SKM-1 treated with dmso at 0.1 percent for 144 hours (cell line): ENCODE data around the gene ABCC10.

Experiments used
- DNase-seq: peaks from one replicate; lab custom pipeline; 2025; ENCODE audit not compliant: unreplicated experiment; lab: John Stamatoyannopoulos, UW

ABCC10 gene

GRCh38 chr6:43468748-43469681, 41.7 kb downstream of the ABCC10 start:
- DNase-seq: no peak

- no peak for DNase-seq
Measured at GRCh38 chr6:43469947-43470346, 42.6 kb downstream of the ABCC10 start.

- DNase-seq: no peak
Measured at GRCh38 chr6:43471399-43471798, 44.1 kb downstream of the ABCC10 start.

- no peak for DNase-seq
Measured at GRCh38 chr6:43472515-43472914, 45.2 kb downstream of the ABCC10 start.

GRCh38 chr6:43475516-43475915, 48.2 kb downstream of the ABCC10 start:
- DNase-seq: no peak

GRCh38 chr6:43476746-43477145, 49.4 kb downstream of the ABCC10 start:
- no peak for DNase-seq

- DNase-seq: peak; percentile 73
Measured at GRCh38 chr6:43477235-43478007, 50.1 kb downstream of the ABCC10 start, which contains the start of gene TJAP1. Gene TJAP1, plus strand, starts transcription at chr6:43477570. Its CDS starts 21,432 bp downstream, at chr6:43499002.

GRCh38 chr6:43478008-43478372, 50.6 kb downstream of the ABCC10 start:
- no peak for DNase-seq

- DNase-seq: no peak
Measured at GRCh38 chr6:43481075-43481474, 53.7 kb downstream of the ABCC10 start.

- no peak for DNase-seq
Measured at GRCh38 chr6:43481591-43482236, 54.4 kb downstream of the ABCC10 start.

- no peak for DNase-seq
Measured at GRCh38 chr6:43488667-43489276, 61.4 kb downstream of the ABCC10 start.

- DNase-seq: no peak
Measured at GRCh38 chr6:43489277-43490072, 62.1 kb downstream of the ABCC10 start.

GRCh38 chr6:43490523-43490939, 63.2 kb downstream of the ABCC10 start:
- DNase-seq: no peak

- no peak for DNase-seq
Measured at GRCh38 chr6:43491750-43492661, 64.7 kb downstream of the ABCC10 start.

GRCh38 chr6:43492673-43493072, 65.3 kb downstream of the ABCC10 start:
- no peak for DNase-seq

GRCh38 chr6:43493230-43493629, 65.9 kb downstream of the ABCC10 start:
- no peak for DNase-seq

GRCh38 chr6:43493833-43494232, 66.5 kb downstream of the ABCC10 start:
- DNase-seq: no peak

GRCh38 chr6:43494321-43494720, 67.0 kb downstream of the ABCC10 start:
- no peak for DNase-seq

GRCh38 chr6:43494766-43495165, 67.4 kb downstream of the ABCC10 start:
- no peak for DNase-seq
